ENCODE measurements around the gene CCDC92.

DNA sequence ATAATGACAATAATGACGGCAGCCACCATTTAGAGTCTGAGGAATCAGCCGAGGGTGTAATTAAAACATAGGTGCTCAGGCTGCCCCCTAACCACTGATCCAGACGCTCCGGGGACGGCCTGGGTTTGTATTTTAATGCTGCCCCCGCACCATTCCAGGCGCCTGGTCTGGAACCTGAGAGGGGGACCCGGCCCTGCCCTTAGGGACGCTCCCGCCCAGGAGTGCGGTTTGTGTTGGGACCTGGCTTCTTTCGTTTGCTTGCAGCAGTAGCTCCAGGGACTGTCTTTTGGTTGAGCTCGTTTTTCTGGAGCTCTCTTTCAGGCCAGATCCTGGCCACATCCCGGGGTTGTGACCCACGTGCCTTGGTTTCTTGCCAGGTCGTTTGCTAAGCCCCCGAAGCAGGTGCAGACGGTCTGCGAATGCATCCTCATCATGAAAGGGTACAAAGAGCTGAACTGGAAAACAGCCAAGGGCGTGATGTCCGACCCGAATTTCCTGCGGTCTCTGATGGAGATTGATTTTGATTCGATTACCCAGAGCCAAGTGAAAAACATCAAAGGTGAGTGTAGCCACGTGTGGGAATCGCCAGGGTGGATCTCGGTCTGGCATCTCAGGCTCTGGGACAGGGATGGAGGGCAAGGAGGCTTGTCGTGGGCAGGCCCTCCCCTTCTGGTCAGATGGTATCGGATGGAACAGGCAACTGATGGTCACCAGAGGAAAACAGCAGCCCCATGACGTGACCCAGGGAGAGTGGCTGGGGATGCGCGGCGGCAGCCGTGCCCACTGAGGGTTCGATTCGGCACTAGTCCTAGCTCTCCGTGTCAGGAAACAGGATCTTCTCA is 63.5 kb downstream of the CCDC92 start:
- TF ChIP-seq KDM1A (IDR thresholded peaks at IDR 0.05; ENCODE audit: borderline replicate concordance) (no peak), GABPA (IDR thresholded peaks at IDR 0.05; ENCODE audit: low read depth) (no peak)

Measured in GM12878 (cell line).